ENCODE measurements around the gene MYORG.
A peak's percentile ranks its signal among the peaks of the same experiment; 100 is the strongest.

MYORG gene

GRCh38 chr9:34382054-34382453, 5.4 kb upstream of the MYORG start:
- Histone ChIP-seq H3K27ac (ENCODE audit: low read length) (no peak overlapping the region), H3K27me3 (replicated peaks; ENCODE audit: insufficient read depth, low read length) (no peaks in the 10 kb centered on the region), H3K9me3 (replicated peaks; ENCODE audit: insufficient read depth, low read length) (no peaks in the 10 kb centered on the region), H3F3A (ENCODE audit: insufficient read depth, low read length) (no peaks in the 10 kb centered on the region), H4K20me1 (ENCODE audit: insufficient read depth, low read length) (no peaks in the 10 kb centered on the region), H2AFZ (ENCODE audit: low read length) (no peak overlapping the region), H3K9ac (ENCODE audit: low read length) (no peak overlapping the region), H3K36me3 (replicated peaks; ENCODE audit: insufficient read depth, low read length) (no peaks in the 10 kb centered on the region), H3K79me2 (ENCODE audit: low read length) (no peaks in the 10 kb centered on the region), H3K4me3 (ENCODE audit: low read length) (no peak overlapping the region), H3K9me2 (replicated peaks; ENCODE audit: insufficient read depth, low read length) (no peaks in the 10 kb centered on the region), H3K4me2 (ENCODE audit: low read depth, low read length) (no peak overlapping the region), H3K4me1 (ENCODE audit: low read length) (peaks cover 14% of the 10 kb centered on the region)
- TF ChIP-seq CTCF (IDR thresholded peaks at IDR 0.05; ENCODE audit: low read length): no peak
- no peak for TF ChIP-seq EZH2phosphoT487 (IDR thresholded peaks at IDR 0.05; ENCODE audit: low read length)
- TF ChIP-seq EZH2 (optimal IDR thresholded peaks at IDR 0.05; ENCODE audit: low read depth, low read length): no peak
- no peak for DNase-seq

- peak overlapping the region; percentile 91 for H2AFZ ChIP-seq (ENCODE audit: low read length)
These were observed 4.6 kb upstream of the MYORG start for GRCh38 chr9:34381323-34381722.

GRCh38 chr9:34380511-34381315, 4.0 kb upstream of the MYORG start:
- Histone ChIP-seq H3K27me3 (replicated peaks; ENCODE audit: insufficient read depth, low read length) (no peaks in the 10 kb centered on the region), H3K9ac (ENCODE audit: low read length) (peak overlapping the region; percentile 43; the same call in 1 of the 2 replicates)

More at GRCh38 chr9:34381323-34381722, 4.6 kb upstream of the MYORG start:
- Histone ChIP-seq H3K79me2 (ENCODE audit: low read length) (no peaks in the 10 kb centered on the region), H3K9ac (ENCODE audit: low read length) (peak overlapping the region; percentile 43; the same call in 1 of the 2 replicates), H3K27ac (ENCODE audit: low read length) (no peak overlapping the region), H3F3A (ENCODE audit: insufficient read depth, low read length) (no peaks in the 10 kb centered on the region; the same call in 1 of the 2 replicates), H3K4me2 (ENCODE audit: low read depth, low read length) (peak overlapping the region; percentile 99), H3K4me1 (ENCODE audit: low read length) (peaks cover 14% of the 10 kb centered on the region), H3K9me3 (replicated peaks; ENCODE audit: insufficient read depth, low read length) (no peaks in the 10 kb centered on the region), H3K4me3 (ENCODE audit: low read length) (peak overlapping the region; percentile 73), H3K36me3 (replicated peaks; ENCODE audit: insufficient read depth, low read length) (no peaks in the 10 kb centered on the region), H4K20me1 (ENCODE audit: insufficient read depth, low read length) (no peaks in the 10 kb centered on the region), H3K9me2 (replicated peaks; ENCODE audit: insufficient read depth, low read length) (no peaks in the 10 kb centered on the region), H3K27me3 (replicated peaks; ENCODE audit: insufficient read depth, low read length) (no peaks in the 10 kb centered on the region)
- DNase-seq: no peak
- TF ChIP-seq EZH2 (optimal IDR thresholded peaks at IDR 0.05; ENCODE audit: low read depth, low read length) (no peak), CTCF (IDR thresholded peaks at IDR 0.05; ENCODE audit: low read length) (no peak), EZH2phosphoT487 (IDR thresholded peaks at IDR 0.05; ENCODE audit: low read length) (no peak)

More at GRCh38 chr9:34380511-34381315, 4.0 kb upstream of the MYORG start:
- H3K36me3 ChIP-seq (replicated peaks; ENCODE audit: insufficient read depth, low read length): no peaks in the 10 kb centered on the region
- H3K4me3 ChIP-seq (ENCODE audit: low read length): peak overlapping the region; percentile 73
- DNase-seq: peak; percentile 68
- H2AFZ ChIP-seq (ENCODE audit: low read length): peak overlapping the region; percentile 91
- no peaks in the 10 kb centered on the region for H3K79me2 ChIP-seq (ENCODE audit: low read length)
- peaks cover 14% of the 10 kb centered on the region for H3K4me1 ChIP-seq (ENCODE audit: low read length)
- no peaks in the 10 kb centered on the region for H3K9me3 ChIP-seq (replicated peaks; ENCODE audit: insufficient read depth, low read length)
- no peaks in the 10 kb centered on the region for H4K20me1 ChIP-seq (ENCODE audit: insufficient read depth, low read length)
- no peak overlapping the region for H3K27ac ChIP-seq (ENCODE audit: low read length)
- no peaks in the 10 kb centered on the region; the same call in 1 of the 2 replicates for H3F3A ChIP-seq (ENCODE audit: insufficient read depth, low read length)
- H3K4me2 ChIP-seq (ENCODE audit: low read depth, low read length): peak overlapping the region; percentile 99
- TF ChIP-seq EZH2 (optimal IDR thresholded peaks at IDR 0.05; ENCODE audit: low read depth, low read length): no peak
- TF ChIP-seq EZH2phosphoT487 (IDR thresholded peaks at IDR 0.05; ENCODE audit: low read length): no peak
- TF ChIP-seq CTCF (IDR thresholded peaks at IDR 0.05; ENCODE audit: low read length): no peak
- no peaks in the 10 kb centered on the region for H3K9me2 ChIP-seq (replicated peaks; ENCODE audit: insufficient read depth, low read length)

Measured in MM.1S (cell line).